Keratinocyte (primary cell): ENCODE measurements around the gene NF1. TPM values are rescaled to one million over a fixed set of nuclear protein-coding genes. Genes with fewer than 3 reads are reported as not detected.

Source experiments
- DNase-seq: peaks from one replicate; pipeline ENCODE4 v3.0.0-alpha.2; 2011; ENCODE audit warnings: low read depth, missing footprints, low spot score
- FAIRE-seq: peaks from 2 replicates; lab custom pipeline; 2011; peaks lifted over from hg19 to GRCh38; lab: Jason Lieb, UNC
- H2AFZ ChIP-seq: 2 replicates; pipeline ENCODE4 v1.6.0; 2012; ENCODE audit warnings: low read length, control low read depth, inconsistent platforms; ENCODE audit not compliant: control insufficient read depth
- H3K27ac ChIP-seq: 2 replicates; pipeline ENCODE4 v1.5.1; 2011; ENCODE audit warnings: low read length; ENCODE audit not compliant: control insufficient read depth, insufficient read depth
- H3K27me3 ChIP-seq: 3 replicates; pipeline ENCODE4 v1.6.0; 2011; ENCODE audit warnings: low read length; ENCODE audit not compliant: control insufficient read depth, insufficient read depth; ENCODE audit errors: extremely low read depth
- H3K36me3 ChIP-seq, 2 experiments: 2 replicates in 1 of 2; 3 replicates in 1 of 2; pipeline ENCODE4 v1.5.1; 2011; ENCODE audit warnings: low read length in 2 of 2, mild to moderate bottlenecking in 1 of 2; ENCODE audit not compliant: control insufficient read depth in 2 of 2, insufficient read depth in 2 of 2; ENCODE audit errors: extremely low read depth in 1 of 2
- H3K4me1 ChIP-seq: 3 replicates; pipeline ENCODE4 v1.5.1; 2011; ENCODE audit warnings: low read length; ENCODE audit not compliant: control insufficient read depth, insufficient read depth; ENCODE audit errors: extremely low read depth
- H3K4me2 ChIP-seq: 3 replicates; pipeline ENCODE4 v1.6.0; 2011; ENCODE audit warnings: low read depth, low read length; ENCODE audit not compliant: control insufficient read depth, insufficient read depth; ENCODE audit errors: extremely low read depth
- H3K4me3 ChIP-seq, 3 experiments: fragments of 200-600 bp in 1 of 3; sonication (generic) in 1 of 3; 2 replicates in 2 of 3; 3 replicates in 1 of 3; pipeline ENCODE4 v1.5.1; 2011 to 2016; ENCODE audit warnings: low read length in 3 of 3, mild to moderate bottlenecking in 3 of 3, control low read depth in 2 of 3, inconsistent platforms in 1 of 3, low read depth in 1 of 3, mixed read lengths in 1 of 3, mixed run types in 1 of 3, moderate library complexity in 1 of 3; ENCODE audit not compliant: control insufficient read depth in 2 of 3, insufficient read depth in 2 of 3; ENCODE audit errors: extremely low read depth in 1 of 3
- H3K79me2 ChIP-seq: 2 replicates; pipeline ENCODE4 v1.6.0; 2012; ENCODE audit warnings: low read length; ENCODE audit not compliant: control insufficient read depth, insufficient read depth
- H3K9ac ChIP-seq: 3 replicates; pipeline ENCODE4 v1.6.0; 2011; ENCODE audit warnings: low read length; ENCODE audit not compliant: control insufficient read depth, insufficient read depth; ENCODE audit errors: extremely low read depth
- H3K9me1 ChIP-seq: 3 replicates; pipeline ENCODE4 v1.6.0; 2011; ENCODE audit warnings: low read length; ENCODE audit not compliant: control insufficient read depth, insufficient read depth; ENCODE audit errors: extremely low read depth
- H3K9me3 ChIP-seq: 2 replicates; pipeline ENCODE4 v1.5.1; 2012; ENCODE audit warnings: low read depth, low read length; ENCODE audit not compliant: control insufficient read depth
- H4K20me1 ChIP-seq: 3 replicates; pipeline ENCODE4 v1.6.0; 2011; ENCODE audit warnings: low read length; ENCODE audit not compliant: control insufficient read depth, insufficient read depth; ENCODE audit errors: extremely low read depth
- CTCF ChIP-seq, 3 experiments: IDR thresholded peaks in 1 of 3; conservative IDR thresholded peaks in 1 of 3; optimal IDR thresholded peaks in 1 of 3; 2 replicates in 2 of 3; 3 replicates in 1 of 3; pipeline versions ENCODE3 to v1.5.1; 2011; ENCODE audit warnings: low read length in 3 of 3, mild to moderate bottlenecking in 3 of 3, moderate library complexity in 2 of 3, control low read depth in 1 of 3, inconsistent platforms in 1 of 3; ENCODE audit not compliant: insufficient read depth in 2 of 3; ENCODE audit errors: extremely low read depth in 1 of 3
- EZH2 ChIP-seq: IDR thresholded peaks from one replicate; pipeline ENCODE4 v1.6.1; 2012; ENCODE audit warnings: inconsistent platforms, mild to moderate bottlenecking, low read length, moderate library complexity
- dilution Hi-C: fragments of 300-500 bp; cut with MboI; formaldehyde crosslinking; loops from one replicate; pipeline ENCODE4 v1.7.0; 2020; ENCODE audit warnings: low sequenced_read_pairs; ENCODE audit not compliant: extremely low pct_ligation_motif_present
- polyA plus RNA-seq, 5 experiments: library from polyadenylated mRNA; depleted of rRNA in 3 of 5; stranded (reverse) in 3 of 5; stranded (forward) in 1 of 5; unstranded in 1 of 5; fragments of >200 nt; gene quantifications; 1 replicate in 1 of 5; 2 replicates in 3 of 5; 3 replicates in 1 of 5; pipeline versions ENCODE4 v1.2.1 to v1.2.3, GENCODE V29; 2011 to 2012; ENCODE audit warnings: missing spikeins in 2 of 5, low read depth in 1 of 5, low replicate concordance in 1 of 5

The NF1 gene
- polyA plus RNA-seq, 1 donor (not counting 4 experiments of a cell fraction or from before 2014, with no cell fraction given), result 26.7 TPM

GRCh38 chr17:31295489-31295871 lies 200.7 kb downstream of the NF1 start:
- Histone ChIP-seq H3K9me1 (no peaks in the 10 kb centered on the region), H3K4me2 (no peak overlapping the region), H3K27ac (no peak overlapping the region), H3K79me2 (no peaks in the 10 kb centered on the region), H3K36me3 (peaks cover 0 to 1% of the 10 kb centered on the region in 2 experiments), H3K27me3 (no peaks in the 10 kb centered on the region), H4K20me1 (no peaks in the 10 kb centered on the region), H3K9me3 (no peaks in the 10 kb centered on the region), H3K4me3 (no peak overlapping the region), H2AFZ (no peak overlapping the region), H3K4me1 (no peaks in the 10 kb centered on the region), H3K9ac (no peak overlapping the region)
- no peak for FAIRE-seq
- no peak for DNase-seq
- dilution Hi-C loops, result no loop called here
- TF ChIP-seq EZH2 (no peak), CTCF (optimal IDR thresholded peaks at IDR 0.05 in 1 of 3, IDR thresholded peaks at IDR 0.05 in 1 of 3, conservative IDR thresholded peaks at IDR 0.05 in 1 of 3; ENCODE audit: extremely low read depth in 1 of 3, insufficient read depth in 2 of 3, low read length in 3 of 3) (no peak)

- H3K36me3 ChIP-seq, result peaks cover 0 to 1% of the 10 kb centered on the region in 2 experiments
- TF ChIP-seq CTCF (optimal IDR thresholded peaks at IDR 0.05 in 1 of 3, IDR thresholded peaks at IDR 0.05 in 1 of 3, conservative IDR thresholded peaks at IDR 0.05 in 1 of 3; ENCODE audit: extremely low read depth in 1 of 3, insufficient read depth in 2 of 3, low read length in 3 of 3) (no peak), EZH2 (no peak)
- no peaks in the 10 kb centered on the region for H3K27me3 ChIP-seq
- no peak overlapping the region for H2AFZ ChIP-seq
- H3K4me3 ChIP-seq, result no peak overlapping the region
- H3K4me2 ChIP-seq, result no peak overlapping the region
- no peaks in the 10 kb centered on the region for H3K9me3 ChIP-seq
- DNase-seq (no peak), FAIRE-seq (no peak)
- H3K9ac ChIP-seq, result no peak overlapping the region
- H3K4me1 ChIP-seq, result no peaks in the 10 kb centered on the region
- H4K20me1 ChIP-seq, result no peaks in the 10 kb centered on the region
- H3K79me2 ChIP-seq, result no peaks in the 10 kb centered on the region
- no peak overlapping the region for H3K27ac ChIP-seq
- dilution Hi-C loops, result no loop called here
- no peaks in the 10 kb centered on the region for H3K9me1 ChIP-seq
Observed at GRCh38 chr17:31296142-31296541, 201.4 kb downstream of the NF1 start.
